Peyer's patch (tissue), 4 donors: ENCODE data around the gene CCR2. TPM values are rescaled to one million over a fixed set of nuclear protein-coding genes. Genes with fewer than 3 reads are reported as not detected.

Source experiments
- DNase-seq, 3 donors: peaks; one replicate each; pipeline ENCODE4 v3.0.0-alpha.2; 2017 to 2019
- H3K27ac ChIP-seq, 4 donors: fragments of 200-600 bp; sonication (generic); one replicate each; pipeline ENCODE4 v1.5.1; 2016 to 2019
- H3K27me3 ChIP-seq, 2 donors: fragments of 200-600 bp; sonication (generic); one replicate each; pipeline ENCODE4 v1.5.1; 2019
- H3K36me3 ChIP-seq, 3 donors: fragments of 200-600 bp; sonication (generic); one replicate each; pipeline ENCODE4 v1.5.1; 2016 to 2019
- H3K4me1 ChIP-seq, 4 donors: fragments of 200-600 bp; sonication (generic); one replicate each; pipeline ENCODE4 v1.5.1; 2016 to 2019
- H3K4me3 ChIP-seq, 4 donors: fragments of 200-600 bp; sonication (generic); 1 replicate in 3 of 4; 2 replicates in 1 of 4; pipeline ENCODE4 v1.5.1; 2016 to 2019; ENCODE audit warnings: mild to moderate bottlenecking in 1 of 4
- H3K9me3 ChIP-seq, 4 donors: fragments of 200-600 bp; sonication (generic); one replicate each; pipeline ENCODE4 v1.5.1; 2016 to 2019; ENCODE audit warnings: mild to moderate bottlenecking in 1 of 4
- CTCF ChIP-seq, 6 experiments: fragments of 450-650 bp in 4 of 6; fragments of 200-600 bp in 2 of 6; sonication (generic) in 1 of 6; IDR thresholded peaks; one replicate each; pipeline ENCODE4 v1.5.1; 2017 to 2019; ENCODE audit warnings: antibody characterized with exemption in 6 of 6, mild to moderate bottlenecking in 3 of 6, moderate library complexity in 1 of 6
- POLR2A ChIP-seq, 2 donors: fragments of 450-650 bp; IDR thresholded peaks; one replicate each; pipeline ENCODE4 v1.5.1; 2017; ENCODE audit warnings: antibody characterized with exemption in 2 of 2, mild to moderate bottlenecking in 2 of 2, moderate library complexity in 2 of 2
- total RNA-seq, 4 donors: library from RNA; depleted of rRNA; stranded (reverse); fragments of >200 nt; gene quantifications; one replicate each; pipeline ENCODE4 v1.1.0, GENCODE V29; 2016

Gene CCR2
- total RNA-seq, 4 donors from 2014 or later = 0.70 to 4.1 (median 0.80) TPM; not detected in 1

- peak within 1 kb of the TSS; percentile 24 to 57 (median 44) for H3K4me3 ChIP-seq
- TF ChIP-seq POLR2A (IDR thresholded peaks at IDR 0.05) (peak; percentile 83 to 94), CTCF (IDR thresholded peaks at IDR 0.05) (peak in 1 of 6 experiments; percentile 2)
- DNase-seq = peak; percentile 45 to 93 (median 86)
These were observed 53.1 kb downstream of the CCR2 start, which contains the start of the genes CCR5AS and CCRL2 for GRCh38 chr3:46406788-46407611. Gene CCR5AS, minus strand, starts transcription at chr3:46407066. Gene CCRL2, plus strand, starts transcription at chr3:46407259. Its CDS starts 821 bp downstream, at chr3:46408080.

GRCh38 chr3:46407970-46408369 lies 54.1 kb downstream of the CCR2 start:
- Histone ChIP-seq H3K27ac (peak overlapping the region in 3 of 4 donors; percentile 78 to 97 (median 92)), H3K9me3 (no peaks in the 10 kb centered on the region), H3K4me1 (peaks cover 0 to 38% (median 8%) of the 10 kb centered on the region in 4 donors), H3K27me3 (no peaks in the 10 kb centered on the region), H3K36me3 (no peaks in the 10 kb centered on the region), H3K4me3 (peak overlapping the region in 3 of 4 donors; percentile 35 to 57 (median 54))
- DNase-seq = no peak
- TF ChIP-seq CTCF (IDR thresholded peaks at IDR 0.05) (no peak), POLR2A (IDR thresholded peaks at IDR 0.05) (no peak)

More at GRCh38 chr3:46406788-46407611, 53.1 kb downstream of the CCR2 start, which contains the start of the genes CCR5AS and CCRL2:
- peak within 1 kb of the TSS; percentile 69 to 97 (median 85) for H3K27ac ChIP-seq
- no peaks in the 10 kb centered on the region for H3K27me3 ChIP-seq
- H3K9me3 ChIP-seq = no peaks in the 10 kb centered on the region
- no peaks in the 10 kb centered on the region for H3K36me3 ChIP-seq
- peaks cover 0 to 38% (median 8%) of the 10 kb centered on the region in 4 donors for H3K4me1 ChIP-seq

GRCh38 chr3:46408853-46409252 lies 54.9 kb downstream of the CCR2 start:
- no peaks in the 10 kb centered on the region for H3K27me3 ChIP-seq
- H3K9me3 ChIP-seq = no peaks in the 10 kb centered on the region
- no peak overlapping the region for H3K4me3 ChIP-seq
- no peak overlapping the region for H3K27ac ChIP-seq
- H3K36me3 ChIP-seq = no peaks in the 10 kb centered on the region
- H3K4me1 ChIP-seq = peaks cover 0 to 38% (median 8%) of the 10 kb centered on the region in 4 donors
- TF ChIP-seq CTCF (IDR thresholded peaks at IDR 0.05) = no peak
- TF ChIP-seq POLR2A (IDR thresholded peaks at IDR 0.05) = no peak
- DNase-seq = no peak

GRCh38 chr3:46409739-46410489 lies 56.0 kb downstream of the CCR2 start:
- peaks cover 0 to 32% (median 8%) of the 10 kb centered on the region in 4 donors for H3K4me1 ChIP-seq
- TF ChIP-seq POLR2A (IDR thresholded peaks at IDR 0.05) (no peak), CTCF (IDR thresholded peaks at IDR 0.05) (no peak)
- no peak overlapping the region for H3K27ac ChIP-seq
- no peaks in the 10 kb centered on the region for H3K27me3 ChIP-seq
- H3K4me3 ChIP-seq = no peak overlapping the region
- no peak for DNase-seq
- H3K36me3 ChIP-seq = no peaks in the 10 kb centered on the region
- no peaks in the 10 kb centered on the region for H3K9me3 ChIP-seq

Other genes with a start within 250 kb of the CCR2 start
- 1 to 10 TPM in 3 of 4 donors, under 1 TPM in 1; 0.95 to 6.6 (median 1.5) TPM for gene CCR1, start 145.8 kb upstream of the CCR2 start, total RNA-seq
- gene CCR3, start 111.7 kb upstream of the CCR2 start, total RNA-seq = not detected
- gene CCR5, start 16.8 kb downstream of the CCR2 start, total RNA-seq = 1 to 10 TPM in 2 of 4 donors, under 1 TPM in 2; 0.66 to 1.7 (median 1.1) TPM
- gene CCRL2, start 53.1 kb downstream of the CCR2 start, total RNA-seq = 10 to 100 TPM in 3 of 4 donors, not detected in 1; 13.5 to 21.2 (median 16.0) TPM
- 10 to 100 TPM in 1 of 4 donors, 1 to 10 TPM in 1, under 1 TPM in 1, not detected in 1; 0.38 to 12.4 (median 1.1) TPM for gene LTF, start 110.8 kb downstream of the CCR2 start, total RNA-seq
- gene RTP3, start 143.9 kb downstream of the CCR2 start, total RNA-seq = not detected
- gene LRRC2, start 212.2 kb downstream of the CCR2 start, total RNA-seq = 10 to 100 TPM in 1 of 4 donors, 1 to 10 TPM in 1, under 1 TPM in 2; 0.35 to 23.9 (median 1.3) TPM